ENCODE results near the gene ITPKC.

GRCh38 chr19:40688987-40689338 lies 27.9 kb upstream of the ITPKC start:
- TF ChIP-seq POLR2AphosphoS5 (IDR thresholded peaks at IDR 0.05; ENCODE audit: low read depth) (no peak), REST (IDR thresholded peaks at IDR 0.05; ENCODE audit: unreplicated experiment) (no peak)
- TF ChIP-seq, protein P1, sequence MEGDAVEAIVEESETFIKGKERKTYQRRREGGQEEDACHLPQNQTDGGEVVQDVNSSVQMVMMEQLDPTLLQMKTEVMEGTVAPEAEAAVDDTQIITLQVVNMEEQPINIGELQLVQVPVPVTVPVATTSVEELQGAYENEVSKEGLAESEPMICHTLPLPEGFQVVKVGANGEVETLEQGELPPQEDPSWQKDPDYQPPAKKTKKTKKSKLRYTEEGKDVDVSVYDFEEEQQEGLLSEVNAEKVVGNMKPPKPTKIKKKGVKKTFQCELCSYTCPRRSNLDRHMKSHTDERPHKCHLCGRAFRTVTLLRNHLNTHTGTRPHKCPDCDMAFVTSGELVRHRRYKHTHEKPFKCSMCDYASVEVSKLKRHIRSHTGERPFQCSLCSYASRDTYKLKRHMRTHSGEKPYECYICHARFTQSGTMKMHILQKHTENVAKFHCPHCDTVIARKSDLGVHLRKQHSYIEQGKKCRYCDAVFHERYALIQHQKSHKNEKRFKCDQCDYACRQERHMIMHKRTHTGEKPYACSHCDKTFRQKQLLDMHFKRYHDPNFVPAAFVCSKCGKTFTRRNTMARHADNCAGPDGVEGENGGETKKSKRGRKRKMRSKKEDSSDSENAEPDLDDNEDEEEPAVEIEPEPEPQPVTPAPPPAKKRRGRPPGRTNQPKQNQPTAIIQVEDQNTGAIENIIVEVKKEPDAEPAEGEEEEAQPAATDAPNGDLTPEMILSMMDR (conservative IDR thresholded peaks at IDR 0.05; ENCODE audit: low read depth in 2 of 2), result no peak

All from GM23338 (cell line).